SU-DHL-6 (cell line): ENCODE results near the gene ODAD2.

ENCODE experiments used
- H2AFZ ChIP-seq: fragments of 200-600 bp; sonication (generic); 2 replicates; pipeline ENCODE4 v1.6.1; 2014; ENCODE audit warnings: low read depth, mild to moderate bottlenecking, moderate library complexity, mixed read lengths, antibody characterized with exemption, low read length; ENCODE audit not compliant: severe bottlenecking
- H3F3A ChIP-seq: fragments of 200-600 bp; shearing (Covaris generic); 2 replicates; pipeline ENCODE4 v1.6.0; 2016; ENCODE audit warnings: antibody characterized with exemption, mild to moderate bottlenecking; ENCODE audit not compliant: insufficient read depth
- H3K27ac ChIP-seq: fragments of 200-600 bp; sonication (generic); 2 replicates; pipeline ENCODE4 v1.5.1; 2016; ENCODE audit warnings: low read depth, mild to moderate bottlenecking, low read length, moderate library complexity, mixed read lengths
- H3K27me3 ChIP-seq: fragments of 200-600 bp; sonication (generic), shearing (Covaris generic); 2 replicates; pipeline ENCODE4 v1.6.0; 2014; ENCODE audit warnings: mild to moderate bottlenecking, low read length
- H3K36me3 ChIP-seq: fragments of 200-600 bp; sonication (generic); 2 replicates; pipeline ENCODE4 v1.6.1; 2014; ENCODE audit warnings: mild to moderate bottlenecking, low read length, mixed read lengths
- H3K4me2 ChIP-seq: fragments of 300-600, 200-600 bp; shearing (Covaris generic), sonication (generic); 2 replicates; pipeline ENCODE4 v1.6.0; 2014; ENCODE audit warnings: low read length, low read depth, mild to moderate bottlenecking; ENCODE audit not compliant: poor library complexity, severe bottlenecking
- H3K4me3 ChIP-seq: fragments of 200-600 bp; sonication (generic); 2 replicates; pipeline ENCODE4 v1.5.1; 2014; ENCODE audit warnings: antibody characterized with exemption, low read length, mild to moderate bottlenecking, mixed read lengths; ENCODE audit not compliant: insufficient read depth, poor library complexity, severe bottlenecking
- H3K79me2 ChIP-seq: fragments of 200-600 bp; sonication (generic); 2 replicates; pipeline ENCODE4 v1.6.1; 2014; ENCODE audit warnings: mild to moderate bottlenecking, low read length, moderate library complexity; ENCODE audit not compliant: insufficient read depth
- H3K9ac ChIP-seq: fragments of 200-600 bp; sonication (generic); 2 replicates; pipeline ENCODE4 v1.7.0; 2014; ENCODE audit warnings: mild to moderate bottlenecking, low read length
- H3K9me2 ChIP-seq: fragments of 200-600 bp; sonication (generic); replicated peaks from 2 replicates; pipeline ENCODE4 v1.6.1; 2014; ENCODE audit warnings: low read length; ENCODE audit not compliant: insufficient read depth
- H3K9me3 ChIP-seq: fragments of 200-600 bp; sonication (generic); 2 replicates; pipeline ENCODE4 v1.6.1; 2014; ENCODE audit warnings: low read length, mixed read lengths; ENCODE audit not compliant: insufficient read depth
- H4K20me1 ChIP-seq: fragments of 200-600 bp; sonication (generic); 2 replicates; pipeline ENCODE4 v1.6.1; 2014; ENCODE audit warnings: low read depth, mild to moderate bottlenecking, antibody characterized with exemption, low read length, moderate library complexity, mixed read lengths
- CTCF ChIP-seq: fragments of 200-600 bp; sonication (generic); IDR thresholded peaks from one replicate; pipeline ENCODE4 v1.5.1; 2017; ENCODE audit warnings: antibody characterized with exemption, mild to moderate bottlenecking, low read length, moderate library complexity; ENCODE audit not compliant: insufficient read depth, poor library complexity, severe bottlenecking
- EZH2phosphoT487 ChIP-seq: fragments of 200-600 bp; sonication (generic), shearing (Covaris generic); conservative IDR thresholded peaks from 2 replicates; pipeline ENCODE4 v1.6.1; 2018; ENCODE audit warnings: mild to moderate bottlenecking, antibody characterized with exemption, low read length, moderate library complexity, mixed read lengths

The ODAD2 gene

GRCh38 chr10:28020080-28020860, 21.4 kb upstream of the ODAD2 start:
- H3K27me3 ChIP-seq: no peaks in the 10 kb centered on the region
- H3K36me3 ChIP-seq: no peaks in the 10 kb centered on the region
- H3K4me3 ChIP-seq: no peak overlapping the region
- H3K9me2 ChIP-seq: no peaks in the 10 kb centered on the region
- no peak overlapping the region for H2AFZ ChIP-seq
- H3K9me3 ChIP-seq: no peaks in the 10 kb centered on the region
- H4K20me1 ChIP-seq: 0 out of 2 replicates have a peak, but pooled peaks cover 3% of the 10 kb centered on the region
- H3K79me2 ChIP-seq: no peaks in the 10 kb centered on the region
- no peak overlapping the region for H3K27ac ChIP-seq
- no peak overlapping the region for H3K4me2 ChIP-seq
- no peak for TF ChIP-seq EZH2phosphoT487
- no peak for TF ChIP-seq CTCF
- no peak overlapping the region for H3K9ac ChIP-seq
- no peaks in the 10 kb centered on the region for H3F3A ChIP-seq

GRCh38 chr10:28014651-28015050, 15.8 kb upstream of the ODAD2 start:
- no peaks in the 10 kb centered on the region for H3F3A ChIP-seq
- no peak overlapping the region for H3K27ac ChIP-seq
- no peaks in the 10 kb centered on the region for H3K9me3 ChIP-seq
- 0 out of 2 replicates have a peak, but pooled peaks cover 3% of the 10 kb centered on the region for H4K20me1 ChIP-seq
- TF ChIP-seq EZH2phosphoT487: no peak
- no peak for TF ChIP-seq CTCF
- no peaks in the 10 kb centered on the region for H3K36me3 ChIP-seq
- no peaks in the 10 kb centered on the region for H3K79me2 ChIP-seq
- no peak overlapping the region for H3K4me3 ChIP-seq
- H3K9ac ChIP-seq: no peak overlapping the region
- no peaks in the 10 kb centered on the region for H3K27me3 ChIP-seq
- no peak overlapping the region for H2AFZ ChIP-seq
- H3K4me2 ChIP-seq: no peak overlapping the region
- H3K9me2 ChIP-seq: no peaks in the 10 kb centered on the region

- no peaks in the 10 kb centered on the region for H3F3A ChIP-seq
- H2AFZ ChIP-seq: no peak overlapping the region
- H3K9me3 ChIP-seq: no peaks in the 10 kb centered on the region
- no peaks in the 10 kb centered on the region for H3K27me3 ChIP-seq
- no peaks in the 10 kb centered on the region for H3K36me3 ChIP-seq
- no peak overlapping the region for H3K27ac ChIP-seq
- no peaks in the 10 kb centered on the region for H3K79me2 ChIP-seq
- TF ChIP-seq EZH2phosphoT487 (no peak), CTCF (no peak)
- H3K4me2 ChIP-seq: no peak overlapping the region
- no peak overlapping the region for H3K9ac ChIP-seq
- 0 out of 2 replicates have a peak, but pooled peaks cover 3% of the 10 kb centered on the region for H4K20me1 ChIP-seq
- H3K4me3 ChIP-seq: no peak overlapping the region
- H3K9me2 ChIP-seq: no peaks in the 10 kb centered on the region
Observed at GRCh38 chr10:28012990-28013515, 14.2 kb upstream of the ODAD2 start.
